ENCODE results near the gene TBX18.

DNA sequence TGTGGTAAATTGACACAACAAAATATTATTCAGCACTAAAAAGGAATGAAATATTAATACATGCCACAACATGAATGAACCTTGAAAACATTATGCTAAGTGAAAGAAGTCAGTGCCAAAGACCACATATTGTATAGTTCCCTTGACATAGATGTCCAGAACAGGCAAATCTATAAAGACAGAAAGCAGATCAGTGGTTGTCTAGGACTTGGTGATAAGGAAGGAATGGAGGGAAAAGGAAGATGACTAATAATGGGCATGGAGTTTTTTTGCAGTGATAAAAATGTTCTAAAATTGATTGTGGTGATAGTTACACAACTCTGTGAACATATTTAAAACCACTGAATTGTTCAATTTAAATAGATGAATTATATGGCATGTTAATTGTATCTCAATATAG is 32.5 kb downstream of the TBX18 start:
- no peak for TF ChIP-seq POLR2AphosphoS5 (IDR thresholded peaks at IDR 0.05)
- TF ChIP-seq, protein P1, sequence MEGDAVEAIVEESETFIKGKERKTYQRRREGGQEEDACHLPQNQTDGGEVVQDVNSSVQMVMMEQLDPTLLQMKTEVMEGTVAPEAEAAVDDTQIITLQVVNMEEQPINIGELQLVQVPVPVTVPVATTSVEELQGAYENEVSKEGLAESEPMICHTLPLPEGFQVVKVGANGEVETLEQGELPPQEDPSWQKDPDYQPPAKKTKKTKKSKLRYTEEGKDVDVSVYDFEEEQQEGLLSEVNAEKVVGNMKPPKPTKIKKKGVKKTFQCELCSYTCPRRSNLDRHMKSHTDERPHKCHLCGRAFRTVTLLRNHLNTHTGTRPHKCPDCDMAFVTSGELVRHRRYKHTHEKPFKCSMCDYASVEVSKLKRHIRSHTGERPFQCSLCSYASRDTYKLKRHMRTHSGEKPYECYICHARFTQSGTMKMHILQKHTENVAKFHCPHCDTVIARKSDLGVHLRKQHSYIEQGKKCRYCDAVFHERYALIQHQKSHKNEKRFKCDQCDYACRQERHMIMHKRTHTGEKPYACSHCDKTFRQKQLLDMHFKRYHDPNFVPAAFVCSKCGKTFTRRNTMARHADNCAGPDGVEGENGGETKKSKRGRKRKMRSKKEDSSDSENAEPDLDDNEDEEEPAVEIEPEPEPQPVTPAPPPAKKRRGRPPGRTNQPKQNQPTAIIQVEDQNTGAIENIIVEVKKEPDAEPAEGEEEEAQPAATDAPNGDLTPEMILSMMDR (IDR thresholded peaks at IDR 0.05), result no peak

Data from gastroesophageal sphincter (tissue), 3 donors.